Kidney epithelial cell (primary cell): ENCODE data around the gene KCNMA1. TPM values are rescaled to one million over a fixed set of nuclear protein-coding genes. Genes with fewer than 3 reads are reported as not detected.

ENCODE experiments used
- DNase-seq: peaks from one replicate; pipeline ENCODE4 v3.0.0-alpha.2; 2010; ENCODE audit warnings: low read depth
- H3K27me3 ChIP-seq: 2 replicates; pipeline ENCODE4 v1.6.0; 2011; ENCODE audit warnings: low read length; ENCODE audit not compliant: control insufficient read depth, insufficient read depth
- H3K36me3 ChIP-seq: 2 replicates; pipeline ENCODE4 v1.5.1; 2011; ENCODE audit warnings: low read length; ENCODE audit not compliant: control insufficient read depth, insufficient read depth
- H3K4me3 ChIP-seq: 2 replicates; pipeline ENCODE4 v1.5.1; 2011; ENCODE audit warnings: low read depth, mild to moderate bottlenecking, control low read depth, low read length
- total RNA-seq: library from RNA; depleted of rRNA; stranded (reverse); fragments of >200 nt; gene quantifications from 2 replicates; pipeline ENCODE4 v1.2.3, GENCODE V29; 2015
- TF ChIP-seq, protein P1 (sequence below): IDR thresholded peaks from 2 replicates; pipeline ENCODE4 v1.5.1; 2011; ENCODE audit warnings: mild to moderate bottlenecking, moderate library complexity, low read length, control low read depth, inconsistent platforms; ENCODE audit not compliant: insufficient read depth, poor library complexity, severe bottlenecking

Gene KCNMA1
- total RNA-seq, 1 donor from 2014 or later = 18.9 TPM

DNA sequence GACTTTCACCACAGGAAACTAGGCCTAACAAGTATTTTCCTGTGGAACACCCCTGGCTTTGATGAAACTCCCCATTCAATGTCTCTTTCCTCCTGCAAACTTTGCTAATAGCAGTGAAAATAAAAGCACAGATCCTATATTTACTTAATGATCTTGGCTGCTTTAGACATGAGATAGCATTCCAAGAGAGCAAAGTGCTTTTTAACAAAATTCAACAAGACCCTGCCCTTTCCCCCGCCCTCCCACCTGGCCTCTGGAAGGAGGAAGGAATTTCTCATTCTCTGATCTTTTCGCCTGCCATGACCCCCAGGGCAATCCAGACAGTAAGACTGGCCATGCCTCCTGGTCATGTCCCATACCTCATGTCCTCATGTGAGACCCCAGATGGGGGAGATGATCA is 185.7 kb downstream of the KCNMA1 start:
- DNase-seq = no peak

DNA sequence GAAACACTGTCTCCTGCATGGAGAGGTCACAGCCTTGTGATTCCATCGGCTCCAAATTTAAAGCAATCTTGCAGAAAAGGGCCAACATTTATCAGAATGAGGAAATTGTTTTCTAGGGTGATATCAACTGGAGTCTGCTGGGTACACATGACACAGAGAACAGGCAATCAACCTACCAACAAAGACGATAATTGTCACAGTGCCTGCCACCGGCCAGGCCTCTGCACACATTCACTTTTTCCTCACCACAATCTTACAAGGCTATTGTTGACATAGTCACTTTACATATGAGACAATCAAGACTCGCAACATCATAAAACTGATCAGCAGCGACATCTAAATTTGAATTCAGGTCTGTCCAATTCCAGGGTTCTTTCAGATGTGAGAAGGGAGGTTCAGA is 189.4 kb downstream of the KCNMA1 start:
- no peak for DNase-seq
- Histone ChIP-seq H3K27me3 (no peaks in the 10 kb centered on the region), H3K4me3 (no peak overlapping the region), H3K36me3 (peaks cover 1% of the 10 kb centered on the region)
- TF ChIP-seq, protein P1, sequence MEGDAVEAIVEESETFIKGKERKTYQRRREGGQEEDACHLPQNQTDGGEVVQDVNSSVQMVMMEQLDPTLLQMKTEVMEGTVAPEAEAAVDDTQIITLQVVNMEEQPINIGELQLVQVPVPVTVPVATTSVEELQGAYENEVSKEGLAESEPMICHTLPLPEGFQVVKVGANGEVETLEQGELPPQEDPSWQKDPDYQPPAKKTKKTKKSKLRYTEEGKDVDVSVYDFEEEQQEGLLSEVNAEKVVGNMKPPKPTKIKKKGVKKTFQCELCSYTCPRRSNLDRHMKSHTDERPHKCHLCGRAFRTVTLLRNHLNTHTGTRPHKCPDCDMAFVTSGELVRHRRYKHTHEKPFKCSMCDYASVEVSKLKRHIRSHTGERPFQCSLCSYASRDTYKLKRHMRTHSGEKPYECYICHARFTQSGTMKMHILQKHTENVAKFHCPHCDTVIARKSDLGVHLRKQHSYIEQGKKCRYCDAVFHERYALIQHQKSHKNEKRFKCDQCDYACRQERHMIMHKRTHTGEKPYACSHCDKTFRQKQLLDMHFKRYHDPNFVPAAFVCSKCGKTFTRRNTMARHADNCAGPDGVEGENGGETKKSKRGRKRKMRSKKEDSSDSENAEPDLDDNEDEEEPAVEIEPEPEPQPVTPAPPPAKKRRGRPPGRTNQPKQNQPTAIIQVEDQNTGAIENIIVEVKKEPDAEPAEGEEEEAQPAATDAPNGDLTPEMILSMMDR = no peak

More for the DNA sequence above, 185.7 kb downstream of the KCNMA1 start:
- H3K36me3 ChIP-seq = peaks cover 1% of the 10 kb centered on the region
- no peaks in the 10 kb centered on the region for H3K27me3 ChIP-seq
- TF ChIP-seq, protein P1 = no peak
- no peak overlapping the region for H3K4me3 ChIP-seq

DNA sequence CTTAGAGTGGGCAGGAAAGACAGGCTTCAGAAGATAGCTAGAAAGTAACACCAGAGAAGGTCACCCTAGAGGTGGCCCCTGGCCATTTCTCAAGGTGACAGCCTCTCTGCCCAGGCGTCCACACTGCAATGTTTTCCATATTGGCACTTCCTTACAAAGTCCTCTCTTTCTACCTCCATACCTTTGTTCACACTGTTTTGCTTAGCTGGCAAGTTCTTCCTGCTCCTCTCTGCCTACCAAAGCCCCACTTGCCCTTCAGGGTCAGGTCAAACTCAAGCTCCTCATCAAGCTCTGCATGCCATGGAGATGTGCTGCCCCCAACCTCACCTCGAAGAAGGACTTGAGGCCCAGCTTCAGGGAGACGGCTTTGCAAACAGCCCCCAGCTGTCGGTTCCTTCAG is 190.9 kb downstream of the KCNMA1 start:
- no peak for DNase-seq

DNA sequence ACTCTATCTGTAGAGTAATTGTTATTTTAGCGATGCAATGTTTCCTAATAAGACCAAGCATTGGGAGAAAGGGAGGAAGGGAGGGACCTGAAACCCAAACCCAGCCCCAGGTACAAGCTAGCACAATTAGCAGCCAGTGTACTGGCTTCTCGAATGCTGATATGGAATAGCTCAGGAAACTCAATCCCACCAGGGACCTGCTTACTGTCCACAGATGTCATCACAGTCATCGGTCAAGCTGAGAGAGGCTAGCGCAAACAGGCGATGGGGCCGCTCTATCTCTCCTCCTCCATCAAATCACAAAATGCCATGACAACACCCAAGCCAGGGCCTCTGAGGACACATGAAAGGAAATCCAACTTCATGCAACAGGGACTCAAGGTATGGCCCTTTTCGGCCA is 192.1 kb downstream of the KCNMA1 start:
- TF ChIP-seq, protein P1 = no peak
- Histone ChIP-seq H3K36me3 (no peaks in the 10 kb centered on the region), H3K27me3 (no peaks in the 10 kb centered on the region), H3K4me3 (no peak overlapping the region)
- no peak for DNase-seq

More for the DNA sequence above, 190.9 kb downstream of the KCNMA1 start:
- Histone ChIP-seq H3K27me3 (no peaks in the 10 kb centered on the region), H3K36me3 (peaks cover 1% of the 10 kb centered on the region), H3K4me3 (no peak overlapping the region)
- TF ChIP-seq, protein P1 = no peak

DNA sequence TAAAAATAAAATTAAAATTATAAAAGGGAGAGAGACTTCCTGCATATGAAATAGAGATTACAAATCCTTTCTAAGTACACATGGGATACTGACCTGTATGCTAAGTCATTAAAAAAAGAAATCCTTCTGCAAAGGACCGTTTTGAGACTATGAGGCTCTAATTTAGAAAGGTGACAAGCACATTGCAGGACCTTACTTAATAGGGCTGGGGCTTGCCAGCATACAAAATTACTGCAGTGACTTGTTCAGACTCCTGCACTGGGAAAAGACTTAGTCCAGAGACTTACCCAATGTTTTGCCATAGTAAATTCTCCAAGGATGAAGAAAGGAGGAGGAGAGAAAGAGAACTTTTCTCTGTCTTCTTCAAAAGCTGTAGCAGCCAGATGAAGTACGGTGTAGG is 193.6 kb downstream of the KCNMA1 start:
- Histone ChIP-seq H3K36me3 (no peaks in the 10 kb centered on the region), H3K4me3 (no peak overlapping the region), H3K27me3 (no peaks in the 10 kb centered on the region)
- TF ChIP-seq, protein P1 = no peak
- DNase-seq = no peak

DNA sequence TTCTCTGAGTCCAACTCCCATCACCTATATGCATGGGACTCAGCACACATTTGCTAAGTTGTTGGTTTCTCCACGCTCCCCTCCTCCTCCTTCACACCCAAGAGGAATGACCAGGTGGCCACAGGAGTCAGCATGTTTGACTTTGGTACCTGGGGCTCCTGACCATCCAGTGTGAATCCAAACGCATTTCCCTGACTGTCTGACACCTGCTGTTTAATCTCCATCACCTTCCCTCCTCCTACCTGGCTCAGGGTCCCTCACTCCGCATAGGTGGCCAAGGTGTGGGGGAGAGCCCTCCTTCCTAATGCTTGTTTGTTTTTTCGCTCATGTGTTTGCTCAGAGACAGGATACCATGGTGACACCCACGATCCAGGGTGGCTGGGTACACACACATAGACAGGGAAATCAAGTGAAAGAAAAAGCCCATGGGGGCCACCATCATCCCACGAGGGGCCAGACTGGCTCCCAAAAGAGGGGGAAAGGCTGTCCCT is 194.9 kb downstream of the KCNMA1 start:
- TF ChIP-seq, protein P1 = no peak
- DNase-seq = no peak
- Histone ChIP-seq H3K36me3 (no peaks in the 10 kb centered on the region), H3K27me3 (no peaks in the 10 kb centered on the region), H3K4me3 (no peak overlapping the region)
